NCI-H1417 (cell line): ENCODE data around the gene ADAM10.

ENCODE experiments used
- DNase-seq, 3 experiments: peaks; one replicate each; lab custom pipeline; 2025; lab: John Stamatoyannopoulos, UW

The ADAM10 gene

DNA sequence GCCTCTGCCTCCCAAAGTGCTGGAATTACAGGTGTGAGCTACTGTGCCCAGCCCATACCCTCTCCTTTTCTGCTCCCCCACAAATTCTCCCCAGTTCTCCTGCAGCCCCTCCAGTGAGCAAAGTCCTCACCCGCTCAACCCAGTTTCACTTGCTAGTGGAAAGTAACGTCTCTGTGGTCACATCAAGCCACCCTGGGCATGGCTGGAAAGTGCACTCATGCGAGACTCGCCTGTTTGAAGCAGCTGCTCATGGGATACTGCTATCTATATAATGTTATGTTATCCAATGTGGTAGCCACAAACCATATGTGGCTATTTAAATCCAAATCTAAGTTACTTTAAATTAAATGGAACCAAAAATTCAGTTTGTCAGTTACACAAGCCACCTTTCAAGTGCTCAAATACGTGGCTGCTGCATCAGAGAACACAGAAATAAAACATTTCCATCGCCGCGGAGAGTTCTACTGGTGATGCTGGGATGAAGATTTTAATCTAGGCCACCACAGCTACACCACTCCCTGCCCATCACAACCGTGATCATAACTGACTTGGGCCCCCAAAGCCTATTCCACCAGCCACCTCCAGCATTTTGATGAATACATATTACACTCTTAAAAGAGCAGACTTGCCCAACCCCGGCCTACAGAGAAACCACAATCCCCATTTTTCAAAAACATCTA lies 198.3 kb downstream of the ADAM10 start:
- DNase-seq: no peak

DNA sequence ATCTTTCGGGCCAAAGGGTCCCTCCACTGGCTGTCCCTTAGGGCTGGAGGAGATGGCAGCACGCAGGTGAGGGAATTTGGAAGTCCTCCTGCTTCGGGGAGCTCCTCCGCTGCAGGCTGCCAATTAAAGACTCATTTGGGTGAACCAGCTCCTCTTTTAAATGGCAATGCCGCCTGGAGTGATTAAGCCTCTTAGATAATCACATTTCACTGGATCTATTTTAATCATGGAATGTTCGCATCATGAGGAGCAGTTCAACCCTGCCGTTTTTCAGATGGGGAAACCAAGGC lies 199.8 kb downstream of the ADAM10 start:
- no peak for DNase-seq

DNA sequence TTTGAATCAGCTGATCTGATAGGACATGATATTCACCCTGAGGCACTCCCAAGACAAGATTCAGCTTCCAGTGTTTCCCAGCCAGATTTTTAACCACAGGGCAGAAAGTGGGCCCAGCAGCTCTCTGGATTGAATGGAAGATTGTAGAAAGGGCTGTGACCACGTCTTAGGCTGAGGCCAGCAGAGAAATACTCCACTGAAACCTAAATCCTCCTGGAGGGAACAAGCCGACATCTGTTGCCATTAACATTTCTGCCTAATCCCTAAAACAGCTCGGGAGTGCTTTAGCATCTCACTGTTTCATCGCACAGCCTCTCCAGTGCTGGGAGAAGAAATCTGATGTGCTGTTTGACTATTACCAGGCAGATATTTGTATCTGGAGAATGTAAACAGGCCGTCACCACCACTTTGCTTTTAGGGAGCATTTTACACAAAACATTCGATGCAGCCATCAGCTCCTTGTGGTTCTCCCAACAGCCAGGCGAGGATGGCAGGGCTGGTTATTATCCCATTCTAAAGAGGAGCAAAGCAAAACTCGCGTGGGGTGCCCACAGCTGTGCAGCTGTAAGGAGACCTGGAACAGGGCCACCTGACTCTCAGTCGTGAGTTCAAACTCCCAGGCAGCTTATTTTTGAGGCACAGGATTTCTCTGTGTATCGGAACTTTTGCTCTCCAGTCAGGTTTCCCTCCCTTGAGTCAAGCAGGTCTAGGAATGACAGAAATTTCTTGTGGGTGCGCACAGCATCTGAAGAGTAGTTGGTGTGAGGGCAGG lies 200.3 kb downstream of the ADAM10 start:
- no peak for DNase-seq

DNA sequence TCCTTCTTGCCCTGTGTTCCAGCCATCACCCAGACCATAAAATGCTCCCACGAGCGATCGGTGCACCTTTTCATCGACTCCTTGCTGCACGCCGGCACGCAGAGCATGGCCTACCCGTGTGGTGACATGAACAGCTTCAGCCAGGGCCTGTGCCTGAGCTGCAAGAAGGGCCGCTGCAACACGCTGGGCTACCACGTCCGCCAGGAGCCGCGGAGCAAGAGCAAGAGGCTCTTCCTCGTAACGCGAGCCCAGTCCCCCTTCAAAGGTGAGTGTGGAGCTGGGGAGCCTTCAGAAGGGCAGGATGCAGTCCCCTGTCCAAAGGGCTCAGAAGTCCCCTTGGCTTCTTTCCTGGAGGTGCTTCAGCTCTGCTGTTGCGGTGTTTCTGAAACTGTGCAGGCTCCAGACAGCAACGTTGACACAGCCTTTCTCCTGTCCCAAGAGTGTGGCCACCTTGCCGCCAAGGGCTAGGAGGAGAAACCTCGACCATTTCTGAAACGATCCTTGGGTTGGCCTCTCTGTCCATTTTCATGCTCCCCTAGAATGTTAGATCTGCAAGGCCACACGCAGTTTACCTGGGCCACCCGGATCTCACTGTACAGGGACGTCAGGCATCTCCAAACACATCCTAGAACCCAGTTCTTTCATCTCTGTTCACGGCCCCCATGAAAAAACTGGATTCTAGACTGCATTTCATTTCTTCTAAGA lies 201.0 kb downstream of the ADAM10 start:
- no peak for DNase-seq

DNA sequence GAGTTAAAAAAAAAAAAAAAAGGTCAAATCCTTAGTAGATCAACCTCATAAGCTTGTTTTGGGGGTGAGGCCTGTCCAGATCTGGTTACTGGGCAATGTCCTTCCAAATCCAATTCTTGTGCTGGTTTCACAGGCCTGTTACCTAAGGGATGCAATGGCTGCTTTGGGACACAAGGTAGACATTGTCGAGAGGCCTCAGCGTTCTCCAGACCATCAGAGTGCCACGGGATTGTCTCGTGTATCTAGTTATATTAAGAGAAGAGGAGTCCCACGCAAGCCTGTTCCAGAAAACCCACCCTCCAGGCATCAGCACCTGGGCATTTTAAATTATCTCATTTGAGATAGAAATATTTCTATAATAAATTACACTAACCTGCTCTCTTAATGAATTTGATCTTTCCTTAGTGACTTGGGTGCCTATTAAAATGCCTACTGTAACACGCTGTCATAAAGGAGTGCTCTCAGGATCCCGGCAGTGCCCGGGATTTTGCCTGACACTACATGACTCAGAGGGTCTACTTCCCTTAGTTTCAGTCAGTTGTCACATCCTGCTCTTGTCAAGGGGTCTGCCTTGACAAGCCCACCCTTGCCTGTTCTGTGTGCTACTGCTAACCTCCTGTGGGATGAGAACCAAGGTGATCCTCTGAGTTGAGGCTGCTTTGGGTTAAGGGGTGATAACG lies 201.7 kb downstream of the ADAM10 start:
- no peak for DNase-seq

DNA sequence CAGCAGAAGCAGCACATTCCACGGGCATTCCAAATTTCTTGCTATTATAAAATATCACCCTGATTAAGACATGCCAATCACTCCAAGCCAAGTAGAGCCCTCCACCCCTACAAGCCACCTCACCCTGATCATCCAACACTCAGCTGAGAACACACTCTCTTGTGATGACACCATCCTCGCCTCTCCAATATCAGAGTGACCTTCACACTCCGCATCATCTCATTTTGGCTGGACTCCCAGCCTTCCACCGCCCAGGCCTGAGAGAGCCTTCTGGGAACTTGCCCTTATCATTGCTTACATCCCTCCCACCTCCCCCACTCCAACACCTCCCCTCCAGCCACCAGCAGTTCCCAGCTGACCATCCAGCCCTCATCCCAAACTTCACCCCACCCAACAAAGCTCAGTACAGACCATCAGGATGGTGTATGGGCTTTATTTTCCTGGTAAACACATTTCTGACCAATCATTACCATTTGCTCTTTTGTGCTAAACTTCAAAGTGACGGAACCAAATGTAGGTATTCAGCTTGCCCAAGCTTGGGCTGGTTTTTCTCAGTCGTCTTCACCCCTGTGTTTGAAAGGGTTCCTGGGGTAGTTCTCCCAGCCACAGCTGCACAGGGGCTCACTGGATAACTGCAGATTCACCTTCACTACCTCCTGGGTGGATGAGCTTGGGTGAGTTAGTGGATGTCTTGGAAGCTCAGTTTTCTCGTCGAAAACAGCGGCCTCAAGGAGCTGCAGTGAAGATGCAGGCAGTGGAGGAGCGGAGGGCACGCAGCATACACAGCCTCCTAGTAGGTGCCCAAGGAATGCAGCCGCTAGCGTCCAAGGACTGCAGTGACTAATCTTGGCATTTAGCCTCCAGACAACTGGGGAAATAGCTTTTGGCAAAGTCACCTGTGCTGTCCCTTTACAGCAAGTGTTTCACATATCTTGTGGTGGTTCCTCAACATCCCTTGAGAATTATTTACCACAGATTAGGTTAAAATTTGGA lies 202.6 kb downstream of the ADAM10 start:
- DNase-seq: no peak

DNA sequence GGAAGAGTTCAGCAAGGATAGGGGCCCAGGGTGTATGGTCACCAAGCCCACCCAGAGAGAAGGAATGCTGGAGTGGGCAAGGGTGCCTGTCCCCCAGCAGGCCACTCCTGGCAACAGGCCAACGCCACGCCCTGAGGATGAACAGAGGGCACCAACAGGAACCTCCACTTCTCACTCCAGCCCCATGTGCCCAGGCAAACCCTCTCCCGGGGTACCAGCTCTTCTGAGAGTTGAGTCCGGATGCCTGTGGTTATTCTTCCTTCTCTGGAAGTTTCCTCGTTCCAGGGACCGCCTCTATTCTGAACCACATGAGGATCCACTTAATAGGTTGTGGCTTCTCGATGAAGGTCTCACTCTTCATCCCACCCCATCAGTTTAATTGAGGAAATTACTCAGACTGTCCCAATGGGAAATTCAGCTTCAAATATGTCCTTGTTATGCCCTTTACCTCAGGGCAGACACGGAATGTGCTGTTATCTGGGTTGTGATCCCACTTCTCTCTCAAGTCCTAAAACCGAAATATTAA lies 203.4 kb downstream of the ADAM10 start:
- DNase-seq: no peak

DNA sequence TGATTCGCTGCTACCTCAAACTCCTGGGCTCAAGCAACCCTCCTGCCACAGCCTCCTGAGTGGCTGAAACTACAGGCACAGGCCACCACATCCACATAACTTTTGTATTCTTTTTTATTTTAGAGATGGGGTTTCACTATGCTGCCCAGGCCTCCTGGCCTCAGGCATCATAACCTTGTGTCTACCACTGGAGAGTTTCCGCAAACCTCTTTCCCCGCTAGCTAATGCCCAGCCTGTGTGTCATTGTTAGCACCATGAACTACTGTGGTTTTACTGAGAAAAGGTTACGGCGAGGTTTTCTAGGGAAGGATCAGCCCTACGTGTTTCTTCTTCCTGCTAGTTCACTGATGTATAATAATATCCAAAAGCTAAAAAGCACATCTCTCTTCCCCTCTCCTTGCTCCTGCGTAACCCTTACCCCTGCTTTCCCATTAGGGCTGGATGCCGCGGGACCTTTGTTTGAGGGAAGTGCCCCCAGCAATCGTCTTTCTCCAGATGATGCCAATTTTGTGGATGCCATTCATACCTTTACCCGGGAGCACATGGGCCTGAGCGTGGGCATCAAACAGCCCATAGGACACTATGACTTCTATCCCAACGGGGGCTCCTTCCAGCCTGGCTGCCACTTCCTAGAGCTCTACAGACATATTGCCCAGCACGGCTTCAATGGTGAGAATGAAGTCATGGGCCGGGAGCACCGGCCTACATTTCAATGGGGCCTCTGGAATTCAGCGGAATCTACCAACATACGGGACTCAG lies 204.0 kb downstream of the ADAM10 start:
- DNase-seq: no peak

DNA sequence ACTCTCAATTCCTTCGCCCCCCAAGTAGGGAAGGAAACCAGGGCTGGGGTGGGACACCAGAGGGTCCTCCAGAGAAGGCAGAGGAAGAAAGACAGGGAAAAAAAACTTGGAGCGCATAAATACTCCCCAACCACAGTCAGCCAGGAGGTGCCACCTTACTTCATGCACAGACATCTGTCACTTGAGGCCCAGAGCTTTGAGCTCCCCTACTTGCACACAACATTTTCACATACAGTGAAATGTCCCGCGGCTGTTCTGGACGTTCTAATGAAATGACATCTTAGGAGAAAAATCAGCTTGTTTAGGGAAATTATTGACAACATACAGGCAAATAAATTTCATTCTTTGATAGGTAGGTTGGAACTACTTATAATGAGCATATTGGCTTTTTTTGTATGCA lies 204.8 kb downstream of the ADAM10 start:
- DNase-seq: no peak

DNA sequence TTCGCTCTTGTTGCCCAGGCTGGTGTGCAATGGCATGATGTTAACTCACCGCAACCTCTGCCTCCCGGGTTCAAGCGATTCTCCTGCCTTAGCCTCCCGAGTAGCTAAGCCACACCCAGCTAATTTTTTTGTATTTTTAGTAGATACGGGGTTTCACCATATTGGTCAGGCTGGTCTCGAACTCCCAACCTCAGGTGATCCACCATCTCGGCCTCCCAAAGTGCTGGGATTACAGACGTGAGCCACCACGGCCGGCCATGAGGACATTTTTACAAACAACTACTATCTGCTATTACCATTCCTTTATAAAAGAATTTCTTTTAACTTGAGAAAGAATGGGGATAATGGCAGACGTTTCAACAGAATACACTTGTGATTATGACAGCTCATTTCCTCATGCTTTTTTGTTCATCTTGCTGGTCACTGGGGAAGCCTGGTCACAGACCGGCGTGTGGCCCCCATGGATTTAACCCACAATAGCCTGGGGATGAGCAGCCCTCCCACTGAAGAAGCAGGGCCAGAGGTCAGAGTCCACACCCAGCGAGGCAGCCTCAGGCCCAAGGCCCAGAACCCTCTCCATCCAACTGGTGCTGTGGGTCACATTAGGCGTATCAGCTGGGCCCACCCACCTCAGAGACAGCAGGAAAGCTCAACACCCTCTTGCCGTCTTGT lies 205.7 kb downstream of the ADAM10 start:
- no peak for DNase-seq

DNA sequence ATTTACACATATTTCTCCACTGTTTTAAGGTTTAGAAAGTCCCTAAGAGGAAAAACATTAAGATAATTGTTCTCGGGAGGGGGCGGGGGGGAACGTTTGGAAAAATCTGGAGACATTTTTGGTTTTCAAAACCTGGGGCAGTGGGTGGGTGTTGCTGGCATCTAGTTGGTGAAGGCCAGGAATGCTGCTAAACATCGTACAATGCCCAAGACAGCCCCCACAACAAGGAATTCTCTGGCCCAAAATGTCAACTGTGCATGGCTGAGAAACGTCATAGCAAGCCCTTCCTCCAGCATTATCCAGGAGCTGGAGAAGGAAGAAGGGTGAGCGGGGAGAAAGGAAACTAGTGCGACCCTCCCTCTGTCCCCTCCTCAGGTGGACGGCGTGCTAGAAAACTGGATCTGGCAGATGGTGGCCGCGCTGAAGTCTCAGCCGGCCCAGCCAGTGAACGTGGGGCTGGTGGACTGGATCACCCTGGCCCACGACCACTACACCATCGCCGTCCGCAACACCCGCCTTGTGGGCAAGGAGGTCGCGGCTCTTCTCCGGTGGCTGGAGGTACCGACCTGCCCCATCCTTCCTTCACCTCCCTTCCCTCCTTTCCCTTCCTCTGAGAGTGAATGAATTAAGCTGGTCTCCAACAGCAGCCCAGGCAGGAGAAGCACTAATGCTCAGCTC lies 208.0 kb downstream of the ADAM10 start:
- DNase-seq: no peak

DNA sequence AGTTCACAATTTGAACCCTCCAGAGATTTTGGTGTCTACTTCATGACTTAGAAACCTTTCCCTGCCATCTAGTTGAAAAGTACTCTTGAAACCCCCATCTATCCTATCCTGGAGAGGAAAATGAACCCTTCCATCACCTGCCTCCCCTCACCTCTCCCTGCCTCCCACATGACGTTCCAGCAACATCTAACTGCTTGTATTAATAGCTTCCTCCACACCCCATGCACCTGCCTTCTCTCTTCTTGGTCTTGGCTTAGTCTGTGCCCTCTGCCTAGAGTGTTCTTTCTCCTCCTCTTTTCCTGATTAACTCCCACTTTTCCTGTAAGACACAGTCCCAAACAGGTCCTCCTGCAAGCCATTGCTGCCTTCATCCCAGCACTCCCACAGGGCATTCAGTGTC lies 210.0 kb downstream of the ADAM10 start:
- no peak for DNase-seq

DNA sequence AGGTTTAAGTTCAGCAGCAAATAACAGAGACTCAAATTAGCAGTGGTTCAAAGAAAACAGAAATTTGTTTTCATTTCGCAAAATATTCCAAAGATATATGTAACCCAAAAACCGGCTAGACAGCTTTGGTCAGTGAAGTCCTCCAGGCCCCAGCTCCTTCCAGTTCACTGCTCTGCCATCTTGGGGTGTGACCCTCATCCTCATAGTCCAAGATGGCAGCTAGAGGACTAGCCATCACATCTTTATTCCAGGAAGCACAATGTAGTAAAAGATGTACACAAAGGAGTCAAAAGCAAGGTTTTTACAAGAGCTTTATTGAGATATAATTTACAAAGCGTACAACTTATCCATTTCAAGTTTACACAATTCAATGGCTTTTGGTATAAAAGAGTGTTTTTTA lies 210.6 kb downstream of the ADAM10 start:
- DNase-seq: no peak
